GM21360 (cell line): ENCODE data around the gene GALC.

Experiments used
- ATAC-seq: cut with Tn5 transposase; IDR thresholded peaks from one replicate; pipeline ENCODE4 v1.9.1; 2021; ENCODE audit warnings: mild to moderate bottlenecking, moderate library complexity; ENCODE audit not compliant: unreplicated experiment

GALC gene

DNA sequence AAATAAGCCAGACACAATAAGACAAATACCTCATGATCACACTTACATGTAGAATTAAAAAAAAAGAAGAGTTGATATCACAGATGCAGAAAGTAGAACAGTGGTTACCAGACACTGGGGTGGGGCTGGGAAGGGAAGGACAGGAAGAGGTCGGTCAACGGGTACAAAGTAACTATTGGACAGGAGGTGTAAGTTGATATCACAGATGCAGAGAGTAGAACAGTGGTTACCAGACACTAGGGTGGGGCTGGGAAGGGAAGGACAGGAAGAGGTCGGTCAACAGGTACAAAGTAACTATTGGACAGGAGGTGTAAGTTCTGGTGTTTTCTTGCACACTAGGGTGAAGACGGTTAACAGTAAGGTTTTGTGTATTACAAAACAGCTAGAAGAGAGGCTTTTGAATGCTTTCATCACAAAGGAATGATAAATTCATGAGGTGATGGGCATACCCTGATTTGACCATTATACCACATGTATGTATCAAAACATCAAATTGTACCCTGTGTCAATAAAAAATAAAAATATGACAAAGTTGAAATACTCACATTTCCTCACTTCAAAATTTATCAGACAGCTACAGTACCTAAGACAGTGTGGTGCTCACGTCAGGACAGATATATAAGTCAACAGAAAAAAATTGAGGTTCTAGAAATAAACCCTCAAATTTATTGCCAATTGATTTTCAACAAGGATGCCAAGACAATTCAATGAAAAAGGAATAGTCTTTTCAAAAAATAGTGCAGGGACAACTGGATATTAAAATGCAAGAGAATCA, 32.8 kb downstream of the GALC start:
- ATAC-seq = no peak

DNA sequence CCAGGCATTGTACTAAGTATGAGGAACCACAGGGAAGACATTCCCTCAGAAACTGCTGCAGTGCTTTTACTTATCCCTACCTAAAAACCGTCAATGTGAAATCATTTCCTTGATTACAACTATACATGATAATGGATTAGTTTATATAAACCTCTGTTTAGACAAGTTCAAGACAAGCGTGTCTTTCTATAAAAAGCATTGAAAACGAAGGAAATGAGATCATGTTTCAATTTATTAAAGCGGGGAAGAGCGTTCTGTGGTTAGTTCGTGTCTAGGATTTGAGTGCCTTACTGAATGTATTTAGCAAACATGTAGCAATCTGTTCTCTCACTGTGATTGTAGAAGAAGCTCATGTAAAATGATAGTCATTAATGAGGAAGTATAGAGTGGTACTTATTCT, 37.5 kb downstream of the GALC start:
- no peak for ATAC-seq

DNA sequence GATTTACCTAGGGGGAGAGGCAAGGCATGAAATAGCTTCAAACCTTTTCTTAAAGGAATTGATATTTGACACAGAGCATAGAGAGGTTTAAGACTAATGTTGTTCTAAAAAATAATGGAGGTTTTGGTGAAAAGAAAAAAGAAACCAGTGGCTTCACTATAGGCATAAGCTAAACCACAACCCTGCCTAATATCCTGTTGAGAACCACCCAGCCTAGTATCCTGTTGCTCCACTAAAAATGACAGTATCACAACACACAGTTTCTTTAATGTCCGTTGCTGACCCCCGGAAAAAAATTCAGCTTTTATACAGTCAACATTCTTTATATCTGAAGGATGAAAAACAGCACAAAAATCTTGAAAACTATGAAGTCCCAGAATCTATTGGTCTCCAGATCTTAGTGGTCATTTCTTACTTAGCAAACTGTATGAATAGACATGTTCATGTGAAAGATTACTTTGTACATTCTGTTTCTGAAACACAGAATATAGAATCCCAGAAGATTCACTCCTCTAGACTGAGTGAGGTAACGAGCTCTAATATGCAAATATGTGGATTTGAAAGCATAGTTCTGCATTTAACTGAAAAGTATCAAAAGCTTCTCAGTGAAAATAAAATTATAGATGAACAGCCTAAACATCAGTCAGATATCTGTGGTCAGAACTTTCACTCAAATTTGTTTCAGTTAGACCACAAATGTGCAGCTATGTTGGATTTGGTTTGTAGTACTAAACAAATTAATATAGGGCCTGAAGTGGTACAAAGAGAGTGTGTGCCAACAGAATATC, 40.5 kb downstream of the GALC start:
- peak; percentile 85 for ATAC-seq

DNA sequence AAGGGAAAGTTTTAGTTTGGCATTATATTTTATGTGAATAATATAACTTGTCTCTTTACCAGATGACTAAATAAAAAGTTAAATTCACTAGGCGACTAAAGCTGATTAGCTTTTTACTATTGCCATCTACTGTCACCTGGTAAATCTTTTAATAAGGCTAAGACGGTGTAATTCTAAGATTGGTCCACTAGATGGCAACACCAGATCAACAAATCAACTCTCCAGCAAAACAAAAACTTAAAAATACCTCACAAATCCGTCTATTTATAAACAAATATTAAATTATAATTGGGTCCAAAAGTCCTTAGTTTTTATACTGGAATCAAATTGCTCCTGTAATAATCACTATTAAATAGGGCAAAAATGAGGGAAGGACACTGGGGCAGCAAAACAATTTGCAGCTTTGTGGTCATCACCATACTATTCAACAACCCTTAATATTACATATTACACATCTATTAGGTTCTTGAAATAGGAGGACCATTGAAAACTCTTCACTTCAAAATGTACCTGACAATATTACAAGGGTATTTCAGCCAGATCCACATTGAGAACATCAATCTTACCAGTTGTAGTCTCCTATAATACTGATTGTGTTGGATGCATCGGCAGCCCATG, 47.9 kb downstream of the GALC start:
- no peak for ATAC-seq

DNA sequence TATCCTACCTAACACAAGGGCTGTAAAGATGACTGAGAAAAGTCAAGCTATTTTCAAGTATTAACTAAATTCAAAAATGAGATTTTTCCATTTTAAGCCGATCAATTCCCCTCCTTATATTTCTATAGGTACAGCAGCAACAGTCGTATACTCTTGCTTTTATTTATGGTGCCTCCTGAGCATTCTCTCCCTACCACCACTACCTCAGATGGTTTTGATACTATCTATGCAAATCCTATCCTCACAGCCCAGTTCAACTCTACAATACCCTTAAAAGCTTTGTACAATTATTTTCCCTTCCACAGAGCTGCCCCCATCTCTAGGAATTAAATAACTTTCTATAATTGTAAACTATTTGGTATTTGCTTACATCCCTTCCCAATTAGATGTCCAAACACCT, 52.1 kb downstream of the GALC start:
- ATAC-seq = no peak

DNA sequence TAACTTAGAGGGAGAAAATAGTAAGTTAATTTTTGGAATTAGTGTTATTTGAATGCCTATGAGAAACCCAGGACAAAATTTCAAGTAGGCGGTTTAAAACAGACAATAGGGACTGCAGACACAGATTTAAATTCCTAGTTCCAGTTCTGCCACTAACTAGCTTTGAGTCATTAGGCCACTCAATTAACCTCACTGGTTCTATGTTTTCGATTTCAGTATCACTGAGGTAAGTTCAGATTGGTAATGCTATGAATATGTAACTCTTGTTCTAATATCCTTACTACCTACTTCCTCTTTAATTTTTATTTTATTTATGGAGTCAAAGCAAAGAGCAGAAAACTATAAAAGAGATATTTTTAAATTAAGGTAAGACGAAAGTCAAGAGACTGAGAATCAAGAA, 52.6 kb downstream of the GALC start:
- ATAC-seq = peak; percentile 98

DNA sequence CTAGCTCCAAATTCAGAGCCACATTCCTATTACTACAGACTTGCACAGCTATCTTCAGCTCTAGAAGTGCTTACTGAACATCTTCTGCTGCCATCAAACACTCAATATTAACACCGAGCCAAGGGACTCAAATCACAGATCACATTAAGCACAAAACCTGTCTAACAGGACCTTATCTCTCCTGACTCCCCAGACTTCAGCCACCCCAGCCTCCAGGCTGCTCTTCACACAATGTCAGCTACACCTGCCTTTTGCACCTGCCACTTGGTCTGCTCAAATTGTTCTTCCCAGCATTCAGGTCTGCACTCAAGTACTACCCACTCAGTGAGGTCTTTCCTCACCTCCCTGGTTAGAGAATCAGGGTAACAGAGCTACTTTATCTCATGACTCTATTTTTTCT, 57.1 kb downstream of the GALC start:
- no peak for ATAC-seq

DNA sequence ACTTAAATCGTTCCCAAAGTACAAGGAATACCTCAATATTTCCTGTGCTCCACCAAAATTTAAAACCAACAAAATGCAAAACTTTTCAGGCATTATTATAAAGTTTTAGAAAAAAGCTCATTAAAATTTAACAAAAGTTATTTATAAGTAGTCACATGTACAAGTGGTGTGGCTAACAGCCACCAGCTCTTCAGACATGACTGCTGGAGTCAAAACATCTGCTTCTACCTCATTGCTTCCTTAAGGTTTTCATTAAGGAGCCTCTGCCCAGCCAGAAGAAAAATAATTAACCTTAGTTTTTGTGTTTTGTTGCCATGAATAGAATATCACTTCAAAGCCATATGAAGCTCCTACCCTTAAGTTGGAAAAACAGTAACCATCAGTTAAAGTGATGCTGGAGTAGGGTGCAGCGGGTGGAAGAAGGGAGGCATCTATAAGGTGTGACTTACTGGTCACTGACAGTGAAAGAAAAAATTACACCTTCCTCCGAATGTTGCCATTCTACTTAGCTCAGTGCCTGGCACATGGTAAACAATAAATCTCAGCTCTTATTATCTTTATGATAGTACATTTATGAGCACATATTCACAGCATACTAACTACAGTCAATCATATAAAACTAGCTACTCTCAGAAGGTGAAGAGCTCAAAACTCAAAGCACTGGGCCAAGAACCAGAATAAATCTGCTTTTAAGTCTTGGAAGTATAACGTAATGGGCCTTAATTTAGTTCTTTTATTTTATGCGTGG, 57.7 kb downstream of the GALC start:
- ATAC-seq = no peak

DNA sequence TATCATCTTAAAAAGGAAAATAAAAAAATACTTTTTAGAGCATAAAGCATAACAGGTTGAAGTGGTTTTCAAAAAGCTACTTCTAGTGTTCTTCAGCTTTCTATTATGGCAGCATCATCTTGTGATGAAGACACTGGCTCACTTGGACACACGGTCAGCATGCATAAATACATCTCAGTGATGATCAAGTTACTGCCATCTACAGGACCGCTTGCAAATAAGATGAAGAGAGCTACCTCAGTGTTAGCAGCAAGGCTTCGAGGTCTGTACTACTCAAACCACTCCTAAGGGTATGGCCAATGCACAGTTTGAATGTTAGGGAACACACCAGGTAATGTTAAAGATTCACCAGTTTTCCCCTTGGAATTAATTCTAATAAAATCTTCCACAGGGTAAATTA, 58.8 kb downstream of the GALC start:
- no peak for ATAC-seq

DNA sequence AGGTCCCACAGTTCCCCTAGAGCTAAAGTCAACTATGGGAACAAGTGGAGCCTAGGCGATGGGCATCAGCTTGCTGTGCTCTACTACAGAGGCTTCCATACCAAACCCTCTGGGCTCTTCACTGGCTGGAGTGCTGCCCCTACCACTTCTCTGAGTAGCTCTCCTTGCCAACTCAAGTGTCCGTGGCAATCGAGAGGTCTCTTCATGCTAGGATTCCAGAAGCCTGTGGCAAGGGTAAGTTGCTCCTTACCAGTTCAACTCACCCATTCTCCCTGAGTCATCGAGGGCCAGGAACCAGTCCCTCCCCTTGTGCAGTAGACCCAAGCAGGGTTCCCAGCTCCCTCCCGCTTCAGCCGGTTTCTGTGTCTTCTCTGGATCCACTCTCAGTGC, 76.1 kb downstream of the GALC start:
- no peak for ATAC-seq

DNA sequence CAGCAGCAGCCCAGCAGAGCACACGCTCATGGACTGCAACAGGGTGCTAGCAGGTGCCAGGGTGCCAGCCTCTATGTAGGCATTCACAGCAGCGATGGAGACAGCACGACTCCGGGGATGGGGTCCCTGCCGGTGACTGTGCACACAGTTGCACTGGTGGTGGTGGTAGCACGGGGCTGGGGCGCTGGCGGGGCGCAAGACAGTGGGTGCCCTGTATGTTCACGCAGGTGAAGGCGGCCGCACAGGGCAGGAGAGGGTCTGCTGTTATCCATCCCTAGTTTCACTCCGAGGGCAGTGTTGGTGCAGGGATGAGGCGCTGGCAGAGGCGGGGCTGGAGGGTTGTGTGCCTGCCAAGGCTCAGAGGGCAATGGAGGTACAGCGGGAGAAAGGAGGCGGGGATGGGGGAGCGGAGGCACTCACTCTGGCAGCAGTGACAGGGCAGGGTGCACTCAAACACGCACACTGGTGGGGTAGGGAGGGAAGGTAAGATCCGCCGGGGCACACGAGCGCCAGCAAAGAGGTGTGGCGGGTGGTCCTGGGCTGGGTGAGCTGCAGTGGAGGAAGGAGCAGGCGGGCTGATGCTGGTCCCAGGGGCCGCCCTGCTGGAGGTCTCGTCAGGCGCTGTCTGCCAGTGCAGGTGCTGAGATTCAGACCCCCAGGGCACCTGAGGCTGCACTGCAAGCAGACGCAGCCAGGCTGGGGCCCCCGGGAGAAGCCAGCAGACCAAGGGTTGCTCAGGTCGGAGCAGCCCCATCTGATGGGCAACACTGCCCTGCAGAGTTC, 76.7 kb downstream of the GALC start:
- ATAC-seq = no peak

DNA sequence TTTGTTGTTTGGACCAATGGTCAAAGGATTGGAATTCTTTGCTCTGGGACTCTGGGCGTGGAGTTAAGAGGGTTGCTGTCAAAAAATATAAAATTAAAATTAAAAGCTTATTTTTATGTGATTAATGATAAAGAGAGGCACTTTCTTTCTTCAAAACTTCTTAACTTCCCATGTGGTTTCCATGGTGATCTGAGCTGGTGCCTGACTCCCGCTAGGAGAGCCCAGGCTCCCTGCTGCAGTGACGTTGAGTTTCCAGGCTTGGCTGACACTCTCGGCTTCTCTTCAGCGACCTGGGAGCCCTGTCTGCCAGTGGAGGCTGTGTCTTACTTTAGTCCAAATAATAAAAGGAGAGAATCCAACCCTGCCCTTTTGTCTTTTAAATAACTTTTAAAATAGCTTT, 84.4 kb downstream of the GALC start:
- no peak for ATAC-seq

DNA sequence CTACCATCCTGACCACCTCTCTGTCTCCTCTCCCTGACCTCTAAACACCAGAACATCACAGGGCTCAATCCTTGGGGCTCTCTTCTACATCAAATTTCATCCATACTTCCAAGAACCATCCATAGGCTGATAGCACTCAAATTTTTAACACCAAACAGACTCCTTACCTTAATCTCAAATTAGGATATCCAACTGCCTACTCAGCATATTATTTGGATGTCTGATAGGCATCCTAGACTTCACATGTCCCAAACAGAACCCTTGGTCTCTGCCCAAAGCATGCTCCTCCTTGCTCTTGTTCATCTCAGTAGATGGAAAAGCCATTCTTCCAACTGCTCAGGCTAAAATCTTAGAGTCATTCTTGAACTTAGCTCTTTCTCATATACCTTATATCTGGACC, 91.3 kb downstream of the GALC start:
- no peak for ATAC-seq

DNA sequence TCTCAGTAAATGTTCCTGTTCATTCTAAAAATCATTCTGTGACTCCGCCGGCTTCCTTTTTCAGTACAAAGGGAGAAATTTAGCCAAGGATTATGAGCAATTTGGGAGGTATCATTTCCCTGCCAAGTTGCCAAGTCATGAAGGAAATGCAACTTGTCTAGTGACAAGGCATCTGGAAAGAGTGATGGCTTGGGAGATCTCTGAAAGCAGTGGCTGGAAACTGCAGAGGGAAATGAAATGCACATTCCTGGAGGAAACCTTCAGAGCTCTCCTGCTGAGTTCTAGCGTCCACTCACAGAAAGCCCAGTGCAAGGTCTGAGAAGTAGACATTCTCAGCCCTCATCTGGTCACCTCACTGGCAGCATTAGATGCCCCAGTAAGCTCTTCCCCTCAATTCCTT, 91.7 kb downstream of the GALC start:
- no peak for ATAC-seq

DNA sequence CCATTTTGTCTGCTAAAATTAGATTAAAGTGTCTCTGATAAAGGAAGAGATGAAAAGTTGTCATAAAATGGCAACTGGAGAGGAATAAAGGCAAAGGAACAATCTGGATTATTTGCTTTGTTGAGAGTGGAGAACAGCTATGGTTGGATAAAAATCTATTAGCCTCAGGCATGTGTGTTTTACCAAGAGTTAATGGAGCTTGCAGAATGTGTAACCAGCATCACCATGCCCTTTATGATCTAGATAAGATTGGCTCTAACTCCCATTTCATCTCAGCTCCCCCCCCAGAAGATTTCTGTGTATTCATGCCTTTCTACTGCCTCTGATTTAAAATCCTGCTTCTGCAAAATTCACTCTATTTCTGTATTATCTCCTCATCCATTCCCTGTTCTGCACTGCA, 93.8 kb downstream of the GALC start:
- no peak for ATAC-seq

DNA sequence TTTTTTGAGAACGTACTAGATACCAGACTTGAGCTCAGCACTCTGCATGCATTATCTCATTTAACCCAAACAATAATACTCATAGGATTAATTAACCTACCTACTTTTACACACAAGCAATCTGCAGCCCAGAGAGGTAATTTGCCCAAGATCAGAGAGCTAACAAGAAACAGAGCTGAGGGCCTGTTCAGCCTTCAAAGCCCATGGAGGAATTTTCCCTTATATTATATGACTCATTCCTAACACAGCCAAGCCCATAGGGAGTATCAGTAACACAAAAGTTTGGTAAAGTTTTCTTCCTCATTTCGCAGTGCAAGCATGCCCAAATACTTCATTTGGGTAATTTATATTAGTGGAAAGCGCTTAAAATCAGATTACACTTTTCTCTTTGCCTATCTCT, 94.7 kb downstream of the GALC start:
- ATAC-seq = no peak

DNA sequence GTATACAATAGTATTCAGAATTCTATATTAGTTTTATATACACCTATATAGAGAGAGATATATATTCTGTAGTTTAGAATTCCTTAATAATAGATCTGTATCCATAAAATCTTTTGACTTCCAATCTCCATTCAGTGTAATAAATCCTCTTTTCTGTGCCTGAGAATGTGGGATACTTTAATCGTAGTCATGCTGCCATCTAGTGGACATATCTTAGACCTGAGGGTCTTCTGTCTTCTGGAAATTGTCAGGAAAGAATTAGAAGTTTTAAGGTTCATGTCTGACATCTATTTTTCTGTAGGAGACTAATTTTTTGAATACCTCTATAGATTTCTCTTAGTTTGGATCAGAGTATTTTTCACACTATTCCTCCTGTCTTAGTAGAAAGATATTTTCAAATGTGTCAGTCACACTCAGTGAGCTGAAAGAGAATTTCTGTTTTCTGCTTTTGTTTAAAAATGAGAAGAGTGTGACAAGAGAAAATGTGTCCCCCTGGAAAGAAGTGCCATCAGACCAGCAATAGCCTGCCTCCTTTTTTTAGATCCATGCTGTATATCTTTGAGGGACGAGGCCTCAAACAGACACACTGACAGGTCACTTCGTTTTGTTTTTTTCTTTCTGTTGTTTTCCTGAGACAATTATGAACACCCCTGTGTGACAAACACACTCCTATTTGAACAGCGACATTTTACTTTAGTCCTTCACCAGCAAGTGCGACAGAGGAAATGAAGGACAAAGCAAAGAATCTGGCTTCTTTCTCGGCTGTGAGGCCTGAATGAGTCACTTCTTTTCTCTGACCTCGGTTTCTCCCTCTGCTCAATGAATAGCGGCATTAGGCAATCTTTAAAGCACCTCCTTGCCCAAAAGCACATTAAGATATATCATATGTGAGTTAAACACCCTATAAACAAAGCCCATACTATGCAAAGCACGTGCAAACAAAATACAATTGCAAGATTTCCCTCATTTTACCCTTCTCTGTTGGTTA, 96.3 kb downstream of the GALC start:
- no peak for ATAC-seq

DNA sequence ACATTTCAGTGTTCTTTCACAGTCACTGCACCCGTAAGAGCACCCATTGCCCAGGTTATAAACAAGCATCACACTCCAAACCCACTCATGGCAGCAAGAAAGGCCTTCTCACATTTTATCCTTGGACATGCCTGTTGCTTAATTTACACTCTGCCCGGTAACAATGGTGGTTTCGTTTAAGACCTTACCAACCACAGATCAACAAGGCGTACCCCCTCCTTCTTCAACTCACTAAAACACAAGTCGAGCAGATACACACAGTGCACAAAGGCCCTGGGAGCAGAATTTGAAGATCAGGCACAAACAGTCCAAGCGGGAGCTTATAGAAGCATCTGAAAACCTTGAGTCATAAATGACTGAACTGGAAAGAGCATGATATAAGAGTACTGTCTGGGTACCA, 98.1 kb downstream of the GALC start:
- ATAC-seq = no peak

DNA sequence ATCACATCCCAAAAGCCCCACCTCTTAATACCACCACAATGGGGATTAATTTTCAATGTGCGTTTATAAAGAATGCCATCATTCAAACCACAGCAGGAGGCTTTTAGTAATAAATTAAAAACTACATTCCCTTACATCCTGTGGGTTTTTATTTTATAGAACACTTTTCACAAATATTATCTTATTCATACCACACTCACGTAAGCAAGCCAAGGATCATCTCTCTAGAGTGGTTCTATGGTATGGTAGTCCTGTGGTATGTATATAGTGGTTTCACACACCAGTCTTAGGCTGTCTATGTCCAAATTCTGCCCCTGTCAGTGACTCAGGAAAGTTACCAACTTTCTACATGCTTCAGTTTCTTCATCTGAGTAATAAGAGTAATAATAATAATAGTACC, 100.2 kb downstream of the GALC start:
- no peak for ATAC-seq
